Erythroblast (primary cell): Measurements from ENCODE around the gene THSD7A.

Experiments
- GATA1 ChIP-seq: IDR thresholded peaks from 2 replicates; pipeline ENCODE4 v1.6.1; 2011; ENCODE audit warnings: low read depth, mild to moderate bottlenecking, control low read depth, low read length, moderate library complexity
- POLR2A ChIP-seq: IDR thresholded peaks from 2 replicates; pipeline ENCODE4 v1.6.1; 2011; ENCODE audit warnings: mild to moderate bottlenecking, low read length

DNA sequence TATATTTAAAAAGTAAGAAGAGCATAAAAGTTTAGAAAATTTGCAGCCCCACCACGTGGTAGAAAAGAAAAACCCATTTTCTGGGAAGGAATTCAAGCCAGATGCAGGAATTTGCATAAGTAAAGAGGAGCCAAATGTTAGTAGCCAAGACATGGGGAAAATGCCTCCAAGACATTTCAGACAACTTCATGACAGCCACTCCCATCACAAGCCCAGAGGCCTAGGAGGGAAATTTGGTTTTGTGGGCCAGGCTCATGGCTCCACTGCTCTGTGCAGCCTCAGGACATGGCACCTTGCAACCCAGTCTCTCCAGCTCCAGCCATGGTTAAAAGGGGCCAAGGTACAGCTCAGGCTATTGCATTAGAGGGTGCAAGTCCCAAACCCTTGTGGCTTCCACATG lies 411.9 kb downstream of the THSD7A start:
- no peak for TF ChIP-seq GATA1
- TF ChIP-seq POLR2A = no peak
